OCI-LY7 (cell line): ENCODE data around the gene CHRNA4.

Experiments
- CTCF ChIP-seq: fragments of 200-600 bp; sonication (generic); conservative IDR thresholded peaks from 2 replicates; pipeline ENCODE4 v1.5.1; 2014; ENCODE audit warnings: mild to moderate bottlenecking, antibody characterized with exemption, low read length, moderate library complexity, mixed read lengths
- EZH2phosphoT487 ChIP-seq: fragments of 200-600 bp; sonication (generic); IDR thresholded peaks from 2 replicates; pipeline ENCODE4 v1.6.1; 2018; ENCODE audit warnings: low read depth, borderline replicate concordance, mild to moderate bottlenecking, mixed run types, antibody characterized with exemption, low read length, moderate library complexity, mixed read lengths

- TF ChIP-seq CTCF (no peak), EZH2phosphoT487 (no peak)
Measured at GRCh38 chr20:63342561-63343459, 18.3 kb downstream of the CHRNA4 start.
